AG04449 (cell line): ENCODE results near the gene SLC4A4.

Experiments
- CTCF ChIA-PET: fragments of 350-600 bp; formaldehyde crosslinking; extraction: SDS; loops from one replicate; lab custom pipeline; 2021; ENCODE audit warnings: antibody characterized with exemption; lab: Yijun Ruan, JAX
- POLR2A ChIA-PET: fragments of 400-600, 350-600 bp; formaldehyde crosslinking; extraction: SDS; loops from one replicate; lab custom pipeline; 2020; ENCODE audit warnings: antibody characterized with exemption, inconsistent platforms; lab: Yijun Ruan, JAX
- DNase-seq: peaks from one replicate; pipeline ENCODE4 v3.0.0-alpha.2; 2010; ENCODE audit warnings: low read depth, low spot score
- H3K4me3 ChIP-seq: 2 replicates; pipeline ENCODE4 v1.5.1; 2011; ENCODE audit warnings: low read depth, mild to moderate bottlenecking, control low read depth, low read length
- CTCF ChIP-seq: IDR thresholded peaks from one replicate; pipeline ENCODE4 v1.5.1; 2011; ENCODE audit warnings: mild to moderate bottlenecking, moderate library complexity, low read length, control low read depth, inconsistent platforms; ENCODE audit not compliant: insufficient read depth; ENCODE audit errors: missing control alignments

The SLC4A4 gene

DNA sequence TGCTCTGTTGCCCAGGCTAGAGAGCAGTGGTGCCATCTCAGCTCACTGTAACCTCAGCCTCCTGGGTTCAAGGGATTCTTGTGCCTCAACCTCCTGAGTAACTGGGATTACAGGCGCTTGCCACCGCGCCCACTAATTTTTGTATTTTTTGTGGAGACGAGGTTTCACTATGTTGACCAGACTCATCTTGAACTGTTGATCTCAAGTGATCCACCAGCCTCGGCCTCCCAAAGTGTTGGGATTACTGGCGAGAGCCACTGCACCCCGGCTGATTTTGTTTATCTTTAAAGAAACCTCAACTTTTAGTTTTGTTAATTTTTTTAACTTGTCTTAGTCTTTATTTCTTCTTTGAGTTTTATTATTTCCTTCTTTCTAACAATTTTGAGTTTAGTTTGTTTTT is 163.2 kb downstream of the SLC4A4 start:
- no peak for TF ChIP-seq CTCF
- H3K4me3 ChIP-seq = no peak overlapping the region
- DNase-seq = no peak
- POLR2A ChIA-PET = no interaction called here
- CTCF ChIA-PET = no interaction called here

DNA sequence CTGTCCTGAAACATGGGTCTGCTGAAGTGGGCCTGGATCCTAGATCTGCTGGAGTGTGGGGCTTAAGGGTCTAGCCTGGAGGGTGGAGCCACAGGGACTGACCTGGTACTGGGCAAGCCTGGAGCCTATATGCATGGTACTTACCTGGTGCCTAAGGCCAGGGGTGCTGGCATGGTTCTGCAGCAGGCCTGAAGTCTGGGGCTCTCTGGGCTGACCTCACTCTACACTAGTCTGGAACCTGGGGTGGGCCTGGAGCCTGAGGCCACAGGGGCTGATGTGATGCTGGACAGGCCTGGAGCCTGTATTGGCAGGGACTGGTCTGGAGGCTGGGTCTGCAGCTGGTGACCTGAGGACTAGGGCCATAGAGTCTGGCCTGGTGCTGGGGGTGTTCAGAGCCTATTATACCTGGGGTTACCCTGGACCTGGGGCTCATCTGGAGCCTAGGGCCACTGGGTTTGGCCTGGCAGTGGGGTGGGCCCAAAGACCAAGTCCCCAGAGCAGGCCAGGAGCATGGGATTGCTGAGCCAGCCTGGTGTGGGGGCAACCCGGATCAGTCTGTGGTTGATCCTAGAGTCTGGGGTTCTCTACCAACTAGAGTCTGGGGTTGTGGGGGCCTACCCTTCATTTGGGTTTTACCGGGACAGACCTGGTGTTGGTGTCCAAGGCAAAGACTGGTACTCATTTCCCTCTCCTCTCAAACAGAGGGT is 179.6 kb downstream of the SLC4A4 start:
- TF ChIP-seq CTCF = no peak
- ChIA-PET CTCF (no interaction called here), POLR2A (no interaction called here)
- no peak overlapping the region for H3K4me3 ChIP-seq
- DNase-seq = no peak

- no peak for DNase-seq
- ChIA-PET POLR2A (no interaction called here), CTCF (no interaction called here)
- no peak for TF ChIP-seq CTCF
- no peak overlapping the region for H3K4me3 ChIP-seq
Observed at GRCh38 chr4:71520308-71520707, 181.5 kb downstream of the SLC4A4 start.

DNA sequence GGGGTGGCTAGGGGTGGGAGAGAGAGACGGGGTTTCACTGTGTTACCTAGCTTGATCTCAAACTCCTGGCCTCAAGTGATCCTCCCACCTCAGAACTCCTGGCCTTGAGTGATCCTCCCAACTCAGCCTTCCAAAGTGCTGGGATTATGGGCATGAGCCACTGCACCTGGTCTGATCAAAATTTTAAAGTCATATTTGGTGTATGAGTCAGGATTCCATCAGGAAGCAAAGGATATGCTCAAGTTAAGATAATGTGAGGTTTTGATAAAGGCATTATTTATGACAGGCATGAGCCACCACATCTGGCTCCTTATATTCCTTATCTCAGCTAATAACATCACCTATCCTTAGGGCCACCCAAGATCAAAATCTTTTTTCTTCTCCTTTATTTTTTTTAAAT is 182.0 kb downstream of the SLC4A4 start:
- TF ChIP-seq CTCF = no peak
- POLR2A ChIA-PET = no interaction called here
- CTCF ChIA-PET = no interaction called here
- DNase-seq = no peak
- no peak overlapping the region for H3K4me3 ChIP-seq

DNA sequence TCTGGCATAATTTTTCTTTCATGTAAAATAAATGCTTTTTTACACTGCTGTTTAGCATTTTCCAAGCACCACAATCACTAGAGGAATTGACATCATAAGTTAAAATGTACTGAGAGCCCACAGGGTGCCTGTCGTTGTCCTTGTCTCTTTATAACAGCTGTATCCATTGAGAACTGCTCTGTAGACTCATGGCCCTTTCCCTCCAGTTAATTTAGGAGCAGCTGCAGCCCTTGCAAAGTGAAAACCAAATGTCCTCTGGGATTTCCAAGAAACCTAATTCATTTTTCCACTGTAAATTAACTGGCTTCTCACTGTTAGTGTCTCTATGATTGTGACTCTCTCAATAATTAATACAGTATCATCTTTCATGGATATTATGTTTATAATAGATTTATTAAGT is 185.9 kb downstream of the SLC4A4 start:
- CTCF ChIA-PET = interaction anchor here (1.1 to 1.4 kb wide), 2 partner anchors 340 to 393 kb away, joined by 3 to 4 read pairs; no protein-coding TSS in a partner anchor
- no peak for TF ChIP-seq CTCF
- POLR2A ChIA-PET = no interaction called here
- DNase-seq = no peak
- no peak overlapping the region for H3K4me3 ChIP-seq

DNA sequence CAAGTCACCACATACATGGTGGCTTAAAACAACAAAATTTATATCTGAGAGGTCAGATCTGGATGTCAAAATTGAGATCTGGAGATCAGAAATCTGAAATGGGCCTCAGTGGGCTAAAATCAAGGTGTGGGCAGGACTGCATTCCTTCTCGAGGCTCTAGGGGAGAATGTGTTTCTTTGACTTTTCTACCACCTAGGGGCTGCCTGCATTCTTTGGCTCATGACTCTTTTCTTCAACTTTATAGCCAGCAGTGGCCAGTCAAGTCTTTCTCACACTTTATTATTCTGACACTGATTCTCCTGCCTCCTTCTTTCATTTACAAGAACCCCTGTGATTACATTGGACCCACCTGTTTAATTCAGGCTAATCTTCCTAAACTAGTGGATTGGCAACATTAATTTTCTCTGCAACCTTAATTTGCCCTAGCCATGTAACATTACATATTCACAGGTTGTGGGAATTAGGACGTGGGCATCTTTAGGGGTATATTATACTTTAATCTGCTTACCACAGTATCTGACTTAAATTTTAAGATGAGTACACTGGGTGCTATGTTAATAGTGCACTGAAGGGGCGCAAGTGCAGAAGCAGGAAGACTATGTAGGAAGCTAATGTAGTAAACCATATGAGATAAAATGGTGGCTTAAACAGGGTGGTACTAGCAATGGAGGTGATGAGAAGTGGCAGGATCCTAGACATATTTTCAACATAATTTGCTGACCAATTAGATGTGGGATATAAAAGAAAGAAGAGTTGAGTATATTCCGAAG is 188.0 kb downstream of the SLC4A4 start:
- ChIA-PET POLR2A (no interaction called here), CTCF (interaction anchor here (1.3 kb wide), 1 partner anchor 298 kb away, joined by 3 read pairs; no protein-coding TSS in a partner anchor)
- no peak for TF ChIP-seq CTCF
- H3K4me3 ChIP-seq = no peak overlapping the region
- no peak for DNase-seq
